Small intestine (tissue), 7 donors: ENCODE measurements around the gene IL31. TPM values are rescaled to one million over a fixed set of nuclear protein-coding genes. Genes with fewer than 3 reads are reported as not detected.
"Not testable (repeated sequence)": the region's sequence is repeated elsewhere in the genome, so short reads cannot be mapped to it uniquely, and the experiment has no call there.

Experiments used
- DNase-seq, 2 donors: peaks; one replicate each; pipeline versions ENCODE4 v3.0.0 to v3.0.0-alpha.2; 2013
- FAIRE-seq: peaks from 2 replicates; lab custom pipeline; 2012; peaks lifted over from hg19 to GRCh38; lab: Jason Lieb, UNC
- H3K27ac ChIP-seq, 3 donors: one replicate each; pipeline ENCODE4 v1.5.1; 2013; ENCODE audit warnings: low read length in 2 of 3, mild to moderate bottlenecking in 2 of 3, control low read depth in 1 of 3, inconsistent platforms in 1 of 3, low read depth in 1 of 3, moderate library complexity in 1 of 3
- H3K27me3 ChIP-seq, 3 donors: one replicate each; pipeline ENCODE4 v1.6.1; 2013; ENCODE audit warnings: low read length in 3 of 3, inconsistent platforms in 1 of 3; ENCODE audit not compliant: control insufficient read depth in 3 of 3, insufficient read depth in 3 of 3
- H3K36me3 ChIP-seq, 3 donors: one replicate each; pipeline ENCODE4 v1.6.1; 2013; ENCODE audit warnings: low read length in 3 of 3, inconsistent platforms in 1 of 3, low read depth in 1 of 3, mild to moderate bottlenecking in 1 of 3, moderate library complexity in 1 of 3; ENCODE audit not compliant: control insufficient read depth in 3 of 3, insufficient read depth in 2 of 3
- H3K4me1 ChIP-seq, 3 donors: one replicate each; pipeline ENCODE4 v1.6.1; 2013; ENCODE audit warnings: low read length in 2 of 3, inconsistent platforms in 1 of 3, low read depth in 1 of 3, mild to moderate bottlenecking in 1 of 3, moderate library complexity in 1 of 3; ENCODE audit not compliant: control insufficient read depth in 3 of 3, insufficient read depth in 2 of 3
- H3K4me3 ChIP-seq, 3 donors: one replicate each; pipeline ENCODE4 v1.5.1; 2013; ENCODE audit warnings: low read length in 3 of 3, control low read depth in 1 of 3, inconsistent platforms in 1 of 3, low read depth in 1 of 3, mild to moderate bottlenecking in 1 of 3, moderate library complexity in 1 of 3
- H3K9me3 ChIP-seq, 2 donors: one replicate each; pipeline ENCODE4 v1.6.1; 2013; ENCODE audit warnings: low read depth in 1 of 2, low read length in 1 of 2; ENCODE audit not compliant: control insufficient read depth in 2 of 2, insufficient read depth in 1 of 2
- WGBS, 3 donors: extraction: QIAGEN DNeasy Blood & Tissue Kit; methylation state at CpG; one replicate each; pipeline ENCODE4 v1.1.7; 2013; 5-methylcytosine and 5-hydroxymethylcytosine counted together
- polyA plus RNA-seq, 4 donors: library from polyadenylated mRNA; stranded (reverse) in 3 of 4; unstranded in 1 of 4; fragments of 200-250 nt in 3 of 4; fragments of 120-200 nt in 1 of 4; gene quantifications; one replicate each; pipeline versions ENCODE4 v1.2.1 to v1.2.3, GENCODE V29; 2013
- donor health status: healthy with polysubstance abuse.
- donor health status: control.
- donor health status: control.
- donor health status: Bipolar disorder and iron deficiency.
- donor health status: healthy.

Gene IL31
- polyA plus RNA-seq, 4 donors = not detected

DNA sequence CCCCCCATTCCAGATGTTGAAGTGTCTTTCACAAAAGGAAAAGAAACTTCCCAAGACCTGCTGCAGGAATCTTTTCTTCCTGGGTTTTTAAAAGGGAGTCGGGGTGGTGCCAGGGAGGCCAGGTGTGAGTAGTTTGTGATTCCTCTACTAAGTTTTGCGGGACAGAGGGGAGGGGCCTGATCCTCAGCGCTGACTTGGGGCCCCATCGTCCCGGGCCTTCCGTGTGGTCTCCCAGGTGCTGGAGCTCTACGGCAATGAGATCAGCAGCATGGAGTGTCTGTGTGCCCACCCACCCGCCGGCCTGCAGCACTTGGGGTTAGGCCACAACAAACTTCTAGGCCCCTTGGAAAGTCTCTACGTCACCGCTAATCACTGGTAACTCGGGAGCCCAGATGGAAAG lies 13.4 kb upstream of the IL31 start:
- WGBS, 3 donors = 76 to 88% (median 82%) methylated on average over 12 of the region's 12 CpGs
- DNase-seq = no peak
- H3K27ac ChIP-seq = no peak overlapping the region
- no peaks in the 10 kb centered on the region for H3K36me3 ChIP-seq
- peaks cover 0 to 2% (median 0%) of the 10 kb centered on the region in 3 donors for H3K27me3 ChIP-seq
- no peak overlapping the region for H3K4me3 ChIP-seq
- no peak for FAIRE-seq
- no peaks in the 10 kb centered on the region for H3K9me3 ChIP-seq
- H3K4me1 ChIP-seq = peaks cover 0 to 6% (median 0%) of the 10 kb centered on the region in 3 donors

DNA sequence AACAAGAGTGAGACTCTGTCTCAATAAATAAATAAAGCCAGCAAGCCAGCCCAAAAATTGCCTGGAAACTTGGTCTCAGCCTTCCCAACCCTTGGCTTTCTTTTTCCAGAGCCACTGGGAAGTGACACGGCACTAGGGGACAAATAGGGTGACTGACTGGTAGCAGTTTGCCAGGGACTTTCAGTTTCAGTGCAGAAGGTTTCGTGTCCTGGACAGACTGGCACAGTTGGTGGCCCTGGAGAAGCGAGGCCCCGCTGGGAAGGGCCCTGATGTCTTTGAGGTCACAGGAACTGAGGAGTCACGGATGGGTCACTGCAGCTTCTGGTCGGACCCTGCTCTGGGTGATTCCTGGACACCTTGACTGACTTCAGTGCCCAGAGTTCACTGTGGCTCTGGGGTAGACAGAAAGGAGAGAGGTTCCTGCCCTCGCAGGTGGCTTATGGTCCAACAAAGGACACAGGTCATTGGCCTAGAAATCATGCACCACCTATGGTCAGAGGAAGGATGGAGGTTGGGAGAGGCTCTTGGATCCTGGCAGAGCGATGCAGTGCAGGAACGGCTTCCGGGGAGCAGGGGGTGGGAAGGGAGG lies 11.6 kb upstream of the IL31 start:
- Histone ChIP-seq H3K27me3 (peaks cover 0 to 2% (median 0%) of the 10 kb centered on the region in 3 donors), H3K4me1 (peaks cover 0 to 7% (median 0%) of the 10 kb centered on the region in 3 donors), H3K36me3 (no peaks in the 10 kb centered on the region), H3K4me3 (no peak overlapping the region), H3K27ac (no peak overlapping the region), H3K9me3 (no peaks in the 10 kb centered on the region)
- DNase-seq (peak in 1 of 2 donors; percentile 29), FAIRE-seq (no peak)
- WGBS, 3 donors = 61 to 77% (median 70%) methylated on average over 9 to 10 of the region's 10 CpGs

DNA sequence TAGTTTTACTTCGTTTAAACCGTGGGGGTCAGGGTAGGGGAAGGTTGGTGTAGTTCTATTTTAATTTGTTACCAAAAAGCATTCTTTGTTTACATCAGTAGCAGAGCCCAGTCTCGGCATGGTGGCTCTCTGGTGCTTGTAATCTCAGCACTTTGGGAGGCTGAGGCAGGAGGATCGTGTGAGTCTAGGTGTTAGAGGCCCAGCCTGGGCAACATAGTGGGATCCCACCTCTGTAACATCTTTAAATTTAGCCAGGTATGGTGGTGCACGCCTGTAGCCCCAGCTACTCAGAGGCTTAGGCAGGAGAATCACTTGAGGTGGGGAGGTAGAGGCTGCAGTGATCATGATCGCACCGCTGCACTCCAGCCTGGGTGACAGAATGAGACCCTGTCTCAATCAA lies 11.1 kb upstream of the IL31 start:
- DNase-seq (no peak), FAIRE-seq (no peak)
- 88 to 96% (median 95%) methylated on average over 7 of the region's 7 CpGs for WGBS, 3 donors
- no peaks in the 10 kb centered on the region for H3K36me3 ChIP-seq
- no peaks in the 10 kb centered on the region for H3K9me3 ChIP-seq
- no peak overlapping the region for H3K4me3 ChIP-seq
- peaks cover 0 to 7% (median 0%) of the 10 kb centered on the region in 3 donors for H3K4me1 ChIP-seq
- H3K27me3 ChIP-seq = peaks cover 0 to 2% (median 0%) of the 10 kb centered on the region in 3 donors
- no peak overlapping the region for H3K27ac ChIP-seq

DNA sequence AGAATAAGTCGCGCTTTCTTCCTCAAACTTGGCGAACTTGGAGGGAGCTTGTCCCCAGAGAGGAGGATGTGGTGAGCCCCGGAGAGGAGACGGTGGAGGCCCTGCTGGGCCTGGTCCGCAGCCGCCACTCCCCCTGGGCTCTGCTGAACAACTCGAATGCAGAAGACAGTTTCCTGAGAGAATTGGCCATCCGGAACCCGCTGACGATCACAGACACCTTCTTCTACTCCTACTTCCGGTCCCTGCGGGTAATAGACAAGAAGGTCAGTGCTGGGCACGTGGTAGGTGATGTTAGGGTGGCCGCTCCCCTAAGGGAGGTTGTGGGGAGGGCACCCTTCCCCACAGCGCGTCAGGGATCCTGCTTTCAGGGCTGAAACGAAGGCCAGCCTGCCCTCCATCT lies 10.5 kb upstream of the IL31 start:
- Histone ChIP-seq H3K27me3 (peaks cover 0 to 2% (median 0%) of the 10 kb centered on the region in 3 donors), H3K4me1 (peaks cover 0 to 7% (median 0%) of the 10 kb centered on the region in 3 donors), H3K36me3 (no peaks in the 10 kb centered on the region), H3K4me3 (no peak overlapping the region), H3K27ac (no peak overlapping the region), H3K9me3 (no peaks in the 10 kb centered on the region)
- 74 to 86% (median 85%) methylated on average over 18 of the region's 18 CpGs for WGBS, 3 donors
- FAIRE-seq (no peak), DNase-seq (no peak)

- peaks cover 0 to 7% (median 0%) of the 10 kb centered on the region in 3 donors for H3K4me1 ChIP-seq
- no peak for FAIRE-seq
- no peak for DNase-seq
- peak overlapping the region in 2 of 3 donors; percentile 4 to 63 for H3K4me3 ChIP-seq
- no peaks in the 10 kb centered on the region for H3K36me3 ChIP-seq
- H3K27me3 ChIP-seq = peaks cover 0 to 2% (median 0%) of the 10 kb centered on the region in 3 donors
- no peak overlapping the region for H3K27ac ChIP-seq
- H3K9me3 ChIP-seq = no peaks in the 10 kb centered on the region
- 77 to 83% (median 82%) methylated on average over 10 of the region's 10 CpGs for WGBS, 3 donors
Measured at GRCh38 chr12:122183588-122183940, 9.5 kb upstream of the IL31 start.

DNA sequence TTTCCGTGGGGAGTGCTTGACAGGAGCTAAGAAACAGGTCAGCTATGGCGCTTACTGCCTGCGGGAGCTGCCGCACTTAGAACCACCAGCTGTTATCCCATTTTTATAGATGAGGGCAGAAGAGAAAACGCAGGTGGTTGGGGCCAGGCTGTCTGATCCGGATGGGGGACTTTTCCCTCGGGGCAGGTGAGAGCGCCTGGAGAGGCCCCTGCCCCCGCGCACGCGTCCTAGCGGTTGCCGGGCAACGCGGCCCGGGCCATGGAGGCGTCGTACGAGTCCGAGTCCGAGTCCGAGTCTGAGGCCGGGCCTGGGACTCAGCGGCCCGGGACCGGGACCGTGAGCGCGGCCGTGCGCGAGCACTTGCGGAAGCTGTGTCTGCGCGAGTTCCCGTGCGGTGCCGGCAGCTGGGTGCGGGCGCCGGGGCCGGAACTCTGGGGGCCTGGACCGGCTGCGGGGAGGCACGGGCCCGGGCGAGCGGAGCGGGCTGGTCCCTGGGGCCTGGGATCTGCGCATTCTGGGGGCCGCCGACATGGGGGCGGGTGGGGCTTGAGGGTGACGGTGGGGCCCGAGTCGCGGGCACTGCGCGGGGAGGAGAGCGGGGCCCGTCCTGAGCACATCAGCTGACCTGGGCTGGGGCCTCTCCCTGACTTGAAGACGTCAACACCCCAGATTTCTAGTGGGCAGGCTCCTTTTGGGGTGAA lies 9.0 kb upstream of the IL31 start, which contains the start of gene LRRC43:
Gene LRRC43, plus strand, starts transcription at position 237 of the 701 bp plus-strand sequence. Its CDS starts 22 bp downstream, at position 259.
- H3K4me3 ChIP-seq = peak within 1 kb of the TSS in 2 of 3 donors; percentile 4 to 63
- peak; percentile 68 to 89 for DNase-seq
- peaks cover 0 to 2% (median 0%) of the 10 kb centered on the region in 3 donors for H3K27me3 ChIP-seq
- peaks cover 0 to 7% (median 0%) of the 10 kb centered on the region in 3 donors for H3K4me1 ChIP-seq
- H3K9me3 ChIP-seq = no peaks in the 10 kb centered on the region
- no peaks in the 10 kb centered on the region for H3K36me3 ChIP-seq
- FAIRE-seq = no peak
- WGBS, 3 donors = 1 to 3% (median 2%) methylated on average over 46 to 63 of the region's 63 CpGs
- H3K27ac ChIP-seq = peak within 1 kb of the TSS in 1 of 3 donors; percentile 38

DNA sequence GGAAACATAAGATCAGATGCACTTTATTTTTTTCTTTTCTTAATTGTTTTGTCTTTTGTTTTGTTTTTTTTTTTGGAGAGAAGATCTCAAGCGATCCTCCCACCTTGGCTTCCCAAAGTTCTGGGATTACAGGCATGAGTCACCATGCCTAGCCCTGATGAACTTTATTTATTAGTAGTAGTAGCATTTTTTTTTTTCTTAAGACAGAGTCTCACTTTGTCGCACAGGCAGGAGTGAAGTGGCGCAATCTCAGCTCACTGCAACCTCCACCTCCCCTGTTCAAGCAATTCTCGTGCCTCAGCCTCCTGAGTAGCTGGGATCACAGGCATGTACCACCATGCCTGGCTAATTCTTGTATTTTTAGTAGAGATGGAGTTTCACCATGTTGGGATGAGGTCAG lies 2.5 kb upstream of the IL31 start:
- 60 to 78% (median 62%) methylated on average over 4 of the region's 4 CpGs for WGBS, 3 donors
- not testable (repeated sequence) for DNase-seq, FAIRE-seq

DNA sequence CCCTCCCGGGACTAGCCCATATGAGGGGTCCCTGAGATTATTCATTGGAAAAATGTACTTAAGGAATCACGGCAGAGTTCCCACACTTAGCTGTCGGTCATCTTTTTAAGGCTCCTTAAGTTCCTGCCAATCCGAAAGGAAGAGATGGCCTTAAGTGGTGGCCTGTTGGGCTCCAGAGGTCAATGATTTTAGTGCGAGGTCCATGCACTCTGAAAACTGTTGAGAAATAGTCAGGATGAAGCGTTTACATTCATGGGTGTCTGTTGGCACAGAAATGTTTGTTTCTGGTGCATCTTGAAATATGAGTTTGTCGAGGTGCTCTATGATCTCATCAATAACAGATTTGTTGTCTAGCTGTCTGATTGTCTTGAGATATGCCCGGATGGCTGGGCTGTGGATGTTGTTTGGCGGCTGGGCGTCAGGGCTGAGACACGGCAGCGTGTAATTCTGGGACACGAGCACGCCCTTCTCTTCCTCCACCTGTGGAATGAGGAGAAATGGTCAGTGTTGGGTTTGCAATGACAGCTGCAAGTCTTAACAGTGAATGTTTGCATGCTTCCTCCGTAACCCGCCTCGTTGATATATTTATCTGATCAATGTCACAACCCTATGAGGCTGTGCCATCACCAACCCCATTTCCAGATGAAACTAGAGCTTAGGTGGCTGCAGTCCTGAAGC lies 1.6 kb downstream of the IL31 start:
- DNase-seq = no peak
- Histone ChIP-seq H3K27ac (no peak overlapping the region), H3K4me1 (peaks cover 0 to 6% (median 3%) of the 10 kb centered on the region in 3 donors), H3K27me3 (peaks cover 0 to 3% (median 0%) of the 10 kb centered on the region in 3 donors), H3K36me3 (no peaks in the 10 kb centered on the region), H3K9me3 (no peaks in the 10 kb centered on the region), H3K4me3 (no peak overlapping the region)
- 68 to 75% (median 73%) methylated on average over 17 of the region's 17 CpGs for WGBS, 3 donors
- FAIRE-seq = no peak

More for the DNA sequence above, 2.5 kb upstream of the IL31 start:
- not testable (repeated sequence) for H3K27ac ChIP-seq, H3K4me1 ChIP-seq, H3K4me3 ChIP-seq, H3K9me3 ChIP-seq, H3K27me3 ChIP-seq, H3K36me3 ChIP-seq
